ENCODE data around the gene POU2AF2. TPM values are rescaled to one million over a fixed set of nuclear protein-coding genes. Genes with fewer than 3 reads are reported as not detected.

The POU2AF2 gene
- total and polyA plus RNA-seq, 2 of the 8 experiments (the other 6 are each of a cell fraction or from before 2014, with no cell fraction given) = not detected

DNA sequence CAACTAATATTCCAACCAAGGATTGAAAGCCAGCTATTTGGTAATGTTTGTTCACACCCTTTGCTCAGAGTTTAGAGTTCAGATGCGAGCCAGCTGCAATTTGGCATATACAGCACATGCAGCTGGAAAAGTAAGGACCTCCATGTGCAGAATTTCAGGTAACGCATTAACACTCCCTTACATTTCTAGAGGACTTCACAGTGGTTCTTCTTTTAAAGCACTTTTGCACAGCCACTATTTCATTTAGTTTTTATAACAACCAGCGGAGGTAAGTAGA, 56.3 kb downstream of the POU2AF2 start:
- Histone ChIP-seq H3K4me2 (ENCODE audit: insufficient read depth in 1 of 2, low read depth in 2 of 2, low read length in 2 of 2) (no peak overlapping the region), H3K4me1 (replicated peaks in 1 of 4; ENCODE audit: control insufficient read depth in 3 of 4, insufficient read depth in 4 of 4, low read length in 3 of 4) (peaks cover 1 to 9% (median 6%) of the 10 kb centered on the region in 4 experiments; a peak in 6 of 7 replicates), H3K14ac (ENCODE audit: insufficient read length) (no peak overlapping the region), H3K23me2 (ENCODE audit: low read depth, low read length) (peaks cover 17% of the 10 kb centered on the region; the same call in 1 of the 2 replicates), H2BK5ac (ENCODE audit: low read depth, low read length) (no peak overlapping the region), H3K9ac (replicated peaks in 1 of 4; ENCODE audit: extremely low read depth in 1 of 4, low read depth in 3 of 4, low read length in 3 of 4) (no peak overlapping the region), H4K5ac (ENCODE audit: insufficient read length, low read depth, low read length) (no peak overlapping the region), H4K20me1 (replicated peaks in 1 of 2; ENCODE audit: control insufficient read depth in 1 of 2, insufficient read depth in 2 of 2, low read length in 2 of 2) (no peaks in the 10 kb centered on the region), H3K79me1 (ENCODE audit: low read depth, low read length) (no peaks in the 10 kb centered on the region), H2BK20ac (ENCODE audit: low read length) (no peak overlapping the region), H3K4ac (replicated peaks; ENCODE audit: insufficient read length, low read depth, low read length) (no peak overlapping the region), H3K79me2 (ENCODE audit: control insufficient read depth in 1 of 2, insufficient read depth in 2 of 2, low read length in 2 of 2) (no peaks in the 10 kb centered on the region), H3K36me3 (ENCODE audit: control insufficient read depth in 2 of 4, insufficient read depth in 4 of 4, low read length in 3 of 4) (no peaks in the 10 kb centered on the region), H3K4me3 (ENCODE audit: extremely low read depth in 1 of 4, insufficient read depth in 2 of 4, low read depth in 3 of 4, low read length in 4 of 4) (no peak overlapping the region), H2BK12ac (ENCODE audit: low read depth, low read length) (no peak overlapping the region), H2AFZ (ENCODE audit: low read length) (no peak overlapping the region), H3K27me3 (replicated peaks in 1 of 4; ENCODE audit: control insufficient read depth in 3 of 4, extremely low read depth in 1 of 4, insufficient read depth in 3 of 4, low read length in 3 of 4) (peaks cover 0 to 33% (median 16%) of the 10 kb centered on the region in 4 experiments; a peak in 5 of 7 replicates), H3K23ac (ENCODE audit: insufficient read length) (no peak overlapping the region), H3K27ac (ENCODE audit: low read depth, low read length) (no peak overlapping the region), H3K18ac (ENCODE audit: extremely low read depth, low read length) (no peak overlapping the region), H4K91ac (replicated peaks; ENCODE audit: insufficient read length, low read length) (no peak overlapping the region), H3K9me3 (ENCODE audit: insufficient read depth in 2 of 2, low read depth in 1 of 2, low read length in 1 of 2) (no peaks in the 10 kb centered on the region), H4K8ac (ENCODE audit: extremely low read depth, insufficient read depth, low read length) (no peak overlapping the region), H3K56ac (replicated peaks; ENCODE audit: insufficient read length, low read depth, low read length) (no peak overlapping the region), H2BK120ac (replicated peaks; ENCODE audit: low read depth, low read length) (no peak overlapping the region), H2AK5ac (ENCODE audit: low read depth, low read length) (no peak overlapping the region), H2BK15ac (ENCODE audit: low read length) (no peak overlapping the region)
- WGBS, 2 experiments (ENCODE audit: extremely low coverage in 1 of 2, insufficient coverage in 1 of 2, insufficient read length in 1 of 2, insufficient replicate concordance in 2 of 2, low coverage in 1 of 2, low lambda C conversion rate in 2 of 2, missing lambda C conversion rate in 1 of 2) = 88% methylated on average over 3 of the region's 3 CpGs; no CpG with 5 or more reads in 1 of the 2 experiments
- FAIRE-seq (no peak), DNase-seq (ENCODE audit: low read depth in 1 of 2, low spot score in 2 of 2) (no peak)
- POLR2A ChIA-PET (ENCODE audit: partially characterized antibody) = no interaction called here
- CTCF ChIA-PET (ENCODE audit: partially characterized antibody) = interaction anchor here (0.6 to 3.6 kb wide), 6 partner anchors 19 to 253 kb away, joined by 3 to 16 read pairs (median 6); no protein-coding TSS in a partner anchor
- no peak for TF ChIP-seq JUN (IDR thresholded peaks at IDR 0.05; ENCODE audit: low read depth, low read length)
- TF ChIP-seq CHD1 (IDR thresholded peaks at IDR 0.05; ENCODE audit: low read depth, low read length) = no peak
- TF ChIP-seq JUND (IDR thresholded peaks at IDR 0.05; ENCODE audit: low read length) = no peak

All from H1 (cell line).